T-cell (primary cell): ENCODE data around the gene CROCC2. TPM values are rescaled to one million over a fixed set of nuclear protein-coding genes. Genes with fewer than 3 reads are reported as not detected.

Source experiments
- ATAC-seq, 4 experiments: fragments of 200-7000 bp in 3 of 4; fragments of 150-1000 bp in 1 of 4; cut with Tn5 transposase; replicated peaks in 1 of 4; 1 replicate in 3 of 4; 2 replicates in 1 of 4; pipeline ENCODE4 v1.10.0; 2021; ENCODE audit warnings: moderate library complexity in 3 of 4, mild to moderate bottlenecking in 2 of 4, moderate number of reproducible peaks in 1 of 4
- CTCF ChIA-PET, 2 donors: fragments of 300-600 bp; sonication (Branson Sonifier 250); formaldehyde crosslinking; loops; one replicate each; lab custom pipeline; 2022; ENCODE audit warnings: antibody characterized with exemption in 2 of 2; lab: Charles Lee
- POLR2A ChIA-PET, 2 donors: fragments of 300-600 bp; sonication (Branson Sonifier 250); formaldehyde crosslinking; loops; one replicate each; lab custom pipeline; 2022; ENCODE audit warnings: antibody characterized with exemption in 2 of 2; lab: Charles Lee
- DNase-seq, 35 experiments: peaks; one replicate each; pipeline versions ENCODE4 v3.0.0 to v3.0.0-alpha.2; 2013 to 2023
- H3K27ac ChIP-seq: one replicate; pipeline ENCODE4 v1.5.1; 2013; ENCODE audit warnings: low read length
- H3K27me3 ChIP-seq, 2 experiments: replicated peaks in 1 of 2; 1 replicate in 1 of 2; 2 replicates in 1 of 2; pipeline versions ENCODE4 v1.6.1 to v1.7.0; 2013; ENCODE audit warnings: low read length in 1 of 2, mixed read lengths in 1 of 2; ENCODE audit not compliant: control insufficient read depth in 2 of 2, insufficient read depth in 2 of 2; ENCODE audit errors: extremely low read depth in 1 of 2
- H3K36me3 ChIP-seq, 2 donors: 1 replicate in 1 of 2; 2 replicates in 1 of 2; pipeline versions ENCODE4 v1.6.1 to v1.7.0; 2013; ENCODE audit warnings: low read length in 1 of 2; ENCODE audit not compliant: control insufficient read depth in 2 of 2, insufficient read depth in 1 of 2; ENCODE audit errors: extremely low read depth in 1 of 2
- H3K4me1 ChIP-seq, 2 experiments: 1 replicate in 1 of 2; 2 replicates in 1 of 2; pipeline versions ENCODE4 v1.6.1 to v1.7.0; 2013; ENCODE audit warnings: low read length in 2 of 2, mixed read lengths in 1 of 2; ENCODE audit not compliant: insufficient read depth in 2 of 2, control insufficient read depth in 1 of 2; ENCODE audit errors: extremely low read depth in 1 of 2
- H3K4me3 ChIP-seq, 2 donors: 1 replicate in 1 of 2; 2 replicates in 1 of 2; pipeline versions ENCODE4 v1.5.1 to v1.7.0; 2013; ENCODE audit warnings: mild to moderate bottlenecking in 2 of 2, low read length in 1 of 2, moderate library complexity in 1 of 2; ENCODE audit not compliant: control insufficient read depth in 1 of 2; ENCODE audit errors: extremely low read depth in 1 of 2
- H3K9me3 ChIP-seq: 2 replicates; pipeline ENCODE4 v1.7.0; 2013
- H3K27ac Mint-ChIP-seq, 2 donors: one replicate each; pipeline ENCODE4 v1.8.0; 2020 to 2021; ENCODE audit warnings: mild to moderate bottlenecking in 2 of 2, mixed read lengths in 2 of 2
- H3K27me3 Mint-ChIP-seq, 2 donors: one replicate each; pipeline ENCODE4 v1.8.0; 2021 to 2022; ENCODE audit warnings: mixed read lengths in 2 of 2
- H3K36me3 Mint-ChIP-seq: one replicate; pipeline ENCODE4 v1.8.0; 2021; ENCODE audit warnings: mixed read lengths
- H3K4me1 Mint-ChIP-seq, 3 donors: one replicate each; pipeline ENCODE4 v1.8.0; 2020 to 2022; ENCODE audit warnings: mixed read lengths in 3 of 3, mild to moderate bottlenecking in 1 of 3
- H3K4me3 Mint-ChIP-seq, 3 donors: one replicate each; pipeline ENCODE4 v1.8.0; 2020 to 2022; ENCODE audit warnings: mild to moderate bottlenecking in 3 of 3, mixed read lengths in 3 of 3, moderate library complexity in 3 of 3
- H3K9me3 Mint-ChIP-seq, 3 donors: one replicate each; pipeline ENCODE4 v1.8.0; 2020 to 2022; ENCODE audit warnings: mixed read lengths in 3 of 3
- WGBS: methylation state at CpG from one replicate; pipeline ENCODE4 v1.1.5; 2013; ENCODE audit warnings: missing lambda C conversion rate; ENCODE audit not compliant: insufficient coverage; 5-methylcytosine and 5-hydroxymethylcytosine counted together
- total RNA-seq, 35 experiments: library from RNA in 6 of 35; stranded (reverse) in 6 of 35; fragments of 120-200 nt in 1 of 35; gene quantifications; one replicate each; pipeline versions ENCODE4 v1.2.1 to v1.2.4 and lab custom pipeline; 2013 to 2026

CROCC2 gene
- total RNA-seq, 5 donors from 2014 or later (not counting 1 experiment from before 2014, with no cell fraction given): not detected

DNA sequence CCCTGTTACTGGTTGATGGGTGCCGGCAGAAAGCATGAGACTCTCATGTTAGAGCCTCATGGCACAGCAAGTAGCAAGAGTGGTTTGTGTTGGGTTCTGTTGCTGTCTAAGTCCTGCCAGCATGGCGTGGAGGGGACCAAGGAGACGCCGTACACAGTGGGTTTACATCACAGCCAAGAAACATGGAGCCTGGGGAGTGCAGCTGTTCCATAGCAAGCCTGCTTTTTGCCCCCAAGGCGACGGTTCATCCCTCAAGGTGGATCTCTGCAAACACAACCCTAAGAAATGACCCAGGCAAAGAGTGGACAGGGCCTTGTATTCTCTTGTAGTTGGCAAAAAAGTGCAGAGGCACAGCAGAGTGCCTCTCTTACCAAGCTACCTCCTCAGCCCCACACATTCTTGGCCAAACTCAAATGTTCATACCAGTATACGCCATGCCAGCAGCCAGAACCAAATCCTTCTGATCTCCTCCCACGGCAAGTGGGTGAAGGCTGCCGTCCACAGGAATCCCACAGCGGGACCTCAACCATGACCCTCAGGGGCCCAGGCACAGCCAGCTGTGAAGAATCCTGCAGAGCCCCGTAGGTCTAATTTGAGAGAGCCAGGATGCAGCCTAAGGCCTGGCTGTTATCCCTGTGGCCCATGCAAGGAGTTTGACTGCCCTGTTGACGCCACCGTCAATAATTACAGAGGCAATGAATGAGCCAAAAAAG, 111.2 kb downstream of the CROCC2 start:
- ChIA-PET POLR2A (interaction anchor here in 1 of 2 donors (0.6 kb wide), 1 partner anchor 827 kb away, joined by 4 read pairs; no protein-coding TSS in a partner anchor), CTCF (no interaction called here)
- H3K36me3 Mint-ChIP-seq: peaks cover 1% of the 10 kb centered on the region
- H3K36me3 ChIP-seq: no peaks in the 10 kb centered on the region
- H3K27me3 Mint-ChIP-seq: peaks cover 0 to 2% of the 10 kb centered on the region in 2 donors
- H3K27ac Mint-ChIP-seq: no peak overlapping the region
- peaks cover 0 to 12% of the 10 kb centered on the region in 2 experiments for H3K27me3 ChIP-seq
- DNase-seq (peak in 2 of 35 experiments; percentile 3), ATAC-seq (no peak)
- H3K9me3 Mint-ChIP-seq: peaks cover 5 to 8% (median 6%) of the 10 kb centered on the region in 3 donors
- 93% methylated on average over 11 of the region's 13 CpGs for WGBS
- peaks cover 4 to 7% (median 4%) of the 10 kb centered on the region in 3 donors for H3K4me1 Mint-ChIP-seq
- H3K4me1 ChIP-seq: peaks cover under 1 to 5% of the 10 kb centered on the region in 2 experiments
- H3K27ac ChIP-seq: no peak overlapping the region
- H3K4me3 Mint-ChIP-seq: no peak overlapping the region
- H3K4me3 ChIP-seq: no peak overlapping the region
- H3K9me3 ChIP-seq: no peaks in the 10 kb centered on the region

DNA sequence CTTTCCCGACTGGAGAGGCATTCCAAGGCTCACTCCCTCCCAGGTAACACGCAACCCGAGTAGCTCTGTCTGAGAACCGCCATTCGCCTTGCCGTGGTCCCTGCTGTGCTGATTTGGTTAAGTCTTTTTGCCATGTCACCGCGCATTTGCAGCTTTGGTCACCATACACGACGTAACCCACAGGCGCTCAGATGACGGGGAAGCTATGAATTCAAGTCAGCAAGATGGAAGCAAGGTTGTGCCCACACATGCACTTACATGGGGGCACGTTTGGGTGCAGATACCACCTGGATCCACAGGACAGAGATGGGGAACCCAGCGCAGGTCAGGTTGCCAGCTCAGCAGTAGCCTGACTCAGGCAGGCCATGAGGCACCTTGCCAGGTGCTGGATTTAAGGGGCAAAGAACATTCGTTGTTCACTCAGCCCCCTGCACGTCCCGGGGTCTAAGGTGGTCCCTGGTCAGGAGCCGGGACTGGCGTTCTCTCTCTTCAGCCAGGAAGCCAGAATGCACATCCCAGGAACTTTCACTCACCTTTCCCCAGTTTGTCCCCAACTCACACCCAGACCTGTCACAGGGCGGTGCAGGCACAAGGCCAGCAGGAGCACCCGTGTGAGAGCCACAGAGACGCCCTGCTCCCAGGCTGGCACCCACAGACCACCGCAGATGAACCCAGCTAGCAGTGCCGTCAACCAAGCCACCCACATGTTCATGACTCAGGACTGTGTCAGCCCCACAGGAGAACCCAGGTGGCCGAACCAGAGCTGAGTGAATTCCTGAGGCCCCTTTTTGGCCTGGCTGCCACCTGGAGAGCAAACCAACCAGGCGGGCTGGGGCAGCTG, 112.1 kb downstream of the CROCC2 start:
- peaks cover 2% of the 10 kb centered on the region for H3K36me3 Mint-ChIP-seq
- no peak overlapping the region for H3K27ac ChIP-seq
- H3K4me3 Mint-ChIP-seq: no peak overlapping the region
- peaks cover 0 to 12% of the 10 kb centered on the region in 2 experiments for H3K27me3 ChIP-seq
- H3K27me3 Mint-ChIP-seq: no peaks in the 10 kb centered on the region
- POLR2A ChIA-PET: no interaction called here
- H3K27ac Mint-ChIP-seq: no peak overlapping the region
- ATAC-seq (no peak), DNase-seq (peak in 2 of 35 experiments; percentile 4 to 11)
- CTCF ChIA-PET: no interaction called here
- 84% methylated on average over 26 of the region's 26 CpGs for WGBS
- H3K9me3 ChIP-seq: no peaks in the 10 kb centered on the region
- peaks cover 7 to 11% (median 10%) of the 10 kb centered on the region in 3 donors for H3K9me3 Mint-ChIP-seq
- no peaks in the 10 kb centered on the region for H3K36me3 ChIP-seq
- no peak overlapping the region for H3K4me3 ChIP-seq
- no peaks in the 10 kb centered on the region for H3K4me1 Mint-ChIP-seq
- peaks cover 0 to under 1% of the 10 kb centered on the region in 2 experiments for H3K4me1 ChIP-seq

DNA sequence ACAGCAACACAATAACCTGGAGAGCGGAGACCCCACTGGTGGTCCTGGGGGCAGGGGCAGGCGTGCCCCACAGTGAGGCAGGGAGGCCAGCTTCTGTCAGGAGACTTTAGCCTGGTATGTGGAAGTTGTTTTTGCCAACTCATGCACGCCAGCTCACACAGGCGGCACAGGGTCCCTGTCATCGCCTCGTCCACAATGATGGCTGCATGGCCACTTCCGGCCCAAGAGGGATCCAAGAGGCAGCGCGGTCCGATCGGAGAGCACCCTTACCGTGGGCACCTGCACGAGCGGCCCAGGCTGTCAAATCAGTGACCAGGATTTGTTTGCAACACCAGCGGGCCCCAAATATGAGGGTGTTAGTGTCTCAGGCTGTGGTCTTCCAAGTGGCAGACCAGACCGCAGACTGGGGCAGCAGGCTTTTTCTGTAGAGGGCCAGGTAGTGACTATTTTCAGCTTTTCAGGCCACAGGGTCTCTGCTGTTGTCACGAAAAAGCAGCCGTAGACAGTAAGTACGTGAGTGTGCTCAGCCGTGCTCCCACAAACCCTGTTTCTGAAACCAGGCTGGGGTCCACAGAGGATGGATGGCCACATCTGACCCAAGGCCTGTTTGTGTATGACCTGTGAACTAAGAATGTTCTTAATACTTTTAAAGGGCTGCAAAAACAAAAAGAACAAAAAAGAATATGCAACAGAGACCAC, 113.5 kb downstream of the CROCC2 start:
- H3K27ac ChIP-seq: no peak overlapping the region
- Mint-ChIP-seq H3K36me3 (peaks cover 2% of the 10 kb centered on the region), H3K9me3 (peaks cover 7 to 15% (median 8%) of the 10 kb centered on the region in 3 donors), H3K27ac (no peak overlapping the region), H3K4me3 (no peak overlapping the region), H3K4me1 (no peaks in the 10 kb centered on the region), H3K27me3 (no peaks in the 10 kb centered on the region)
- no peaks in the 10 kb centered on the region for H3K4me1 ChIP-seq
- CTCF ChIA-PET: no interaction called here
- POLR2A ChIA-PET: no interaction called here
- no peaks in the 10 kb centered on the region for H3K36me3 ChIP-seq
- no peak overlapping the region for H3K4me3 ChIP-seq
- DNase-seq (no peak), ATAC-seq (no peak)
- H3K9me3 ChIP-seq: no peaks in the 10 kb centered on the region
- WGBS: 88% methylated on average over 16 of the region's 20 CpGs
- peaks cover 0 to 12% of the 10 kb centered on the region in 2 experiments for H3K27me3 ChIP-seq

DNA sequence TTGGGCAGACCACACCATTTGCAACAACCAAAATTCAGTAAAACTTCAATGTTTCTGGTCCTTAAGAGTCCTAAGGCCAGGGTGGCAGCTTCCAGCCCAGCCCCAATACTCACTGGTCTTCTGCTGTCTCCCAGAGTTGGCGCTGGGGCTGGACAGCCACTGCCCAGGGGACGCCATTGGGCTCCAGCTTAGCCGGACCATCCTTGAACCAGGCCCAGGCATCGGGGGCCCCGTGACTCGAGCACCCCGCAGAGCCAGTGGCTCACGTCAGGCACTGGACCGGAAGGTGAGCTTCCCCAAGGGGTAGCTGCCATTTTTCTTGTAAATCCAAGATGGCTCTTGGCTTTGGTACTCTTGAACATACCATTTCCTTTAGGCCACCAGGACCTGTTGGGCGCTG, 114.1 kb downstream of the CROCC2 start:
- no peaks in the 10 kb centered on the region for H3K4me1 Mint-ChIP-seq
- 91% methylated on average over 10 of the region's 10 CpGs for WGBS
- Histone ChIP-seq H3K36me3 (no peaks in the 10 kb centered on the region), H3K4me3 (no peak overlapping the region), H3K9me3 (no peaks in the 10 kb centered on the region), H3K27me3 (peaks cover 0 to 12% of the 10 kb centered on the region in 2 experiments), H3K27ac (no peak overlapping the region), H3K4me1 (no peaks in the 10 kb centered on the region)
- no peaks in the 10 kb centered on the region for H3K27me3 Mint-ChIP-seq
- peaks cover 2% of the 10 kb centered on the region for H3K36me3 Mint-ChIP-seq
- H3K9me3 Mint-ChIP-seq: peaks cover 7 to 18% (median 12%) of the 10 kb centered on the region in 3 donors
- no peak overlapping the region for H3K4me3 Mint-ChIP-seq
- ATAC-seq (no peak), DNase-seq (no peak)
- no peak overlapping the region for H3K27ac Mint-ChIP-seq
- ChIA-PET POLR2A (no interaction called here), CTCF (no interaction called here)

DNA sequence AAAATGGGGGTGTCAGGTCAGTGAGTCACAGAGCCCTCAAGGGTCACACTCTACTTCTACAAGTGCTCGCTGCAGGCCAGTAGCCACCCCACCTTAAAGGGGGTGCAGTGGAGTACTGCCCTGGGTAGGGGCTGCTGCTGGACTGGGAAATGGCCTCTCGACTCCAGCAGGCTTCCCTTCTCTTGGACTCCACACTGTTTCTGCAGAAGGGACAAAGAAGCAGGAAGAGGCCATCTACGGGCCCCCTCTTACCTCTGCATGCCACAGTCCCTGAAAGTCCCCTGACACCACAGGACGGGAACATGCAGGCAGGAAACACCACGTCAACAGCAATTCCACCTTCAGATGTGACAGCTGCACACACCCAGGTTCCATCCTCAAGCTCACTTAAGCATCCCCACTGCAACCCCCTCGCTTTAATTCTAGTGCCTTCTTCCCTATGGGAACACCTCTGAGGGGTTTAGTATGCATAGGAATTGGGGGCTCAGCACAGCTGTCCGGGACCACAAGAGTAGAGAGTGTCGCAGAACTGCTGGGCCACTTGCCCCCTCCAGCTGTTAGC, 114.6 kb downstream of the CROCC2 start:
- 97% methylated on average over 3 of the region's 8 CpGs for WGBS

DNA sequence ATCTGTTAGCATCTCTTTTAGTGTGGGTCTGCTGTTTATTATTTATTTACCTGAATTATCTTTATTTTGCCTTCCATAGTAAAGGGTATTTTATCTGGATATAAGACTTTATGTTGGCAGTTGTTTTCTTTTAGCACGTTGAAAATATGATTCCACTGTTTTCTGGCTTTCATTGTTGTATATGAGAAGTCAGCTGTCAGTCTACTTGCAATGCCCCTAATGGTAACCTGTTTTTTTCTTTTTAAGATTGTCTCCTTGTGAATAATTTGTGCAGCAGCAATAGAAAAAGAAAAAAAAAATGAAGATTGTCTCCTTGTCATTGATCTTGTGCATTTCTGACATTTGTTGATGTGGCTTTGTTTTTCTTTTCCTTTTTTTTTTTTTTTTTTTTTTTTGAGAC, 119.5 kb downstream of the CROCC2 start:
- Histone ChIP-seq H3K27ac (no peak overlapping the region), H3K4me1 (peaks cover 0 to 2% of the 10 kb centered on the region in 2 experiments), H3K27me3 (peaks cover 0 to 12% of the 10 kb centered on the region in 2 experiments), H3K36me3 (no peaks in the 10 kb centered on the region), H3K9me3 (peaks cover 3% of the 10 kb centered on the region), H3K4me3 (no peak overlapping the region)
- Mint-ChIP-seq H3K27me3 (peaks cover 0 to 2% of the 10 kb centered on the region in 2 donors), H3K27ac (no peak overlapping the region), H3K9me3 (peaks cover 11 to 42% (median 24%) of the 10 kb centered on the region in 3 donors), H3K36me3 (peaks cover 9% of the 10 kb centered on the region), H3K4me1 (no peaks in the 10 kb centered on the region), H3K4me3 (no peak overlapping the region)
- ChIA-PET CTCF (no interaction called here), POLR2A (no interaction called here)
- ATAC-seq (no peak), DNase-seq (no peak)
- WGBS: 88% methylated on average over 1 of the region's 1 CpG

More for the DNA sequence above, 114.6 kb downstream of the CROCC2 start:
- POLR2A ChIA-PET: no interaction called here
- no peaks in the 10 kb centered on the region for H3K4me1 Mint-ChIP-seq
- H3K9me3 Mint-ChIP-seq: peaks cover 7 to 23% (median 16%) of the 10 kb centered on the region in 3 donors
- H3K4me3 ChIP-seq: no peak overlapping the region
- H3K27ac Mint-ChIP-seq: no peak overlapping the region
- H3K27me3 ChIP-seq: peaks cover 0 to 12% of the 10 kb centered on the region in 2 experiments
- no peak overlapping the region for H3K27ac ChIP-seq
- H3K9me3 ChIP-seq: peaks cover 2% of the 10 kb centered on the region
- DNase-seq: no peak
- ATAC-seq: no peak
- peaks cover 2% of the 10 kb centered on the region for H3K36me3 Mint-ChIP-seq
- CTCF ChIA-PET: no interaction called here
- H3K36me3 ChIP-seq: no peaks in the 10 kb centered on the region
- no peaks in the 10 kb centered on the region for H3K4me1 ChIP-seq
- H3K4me3 Mint-ChIP-seq: no peak overlapping the region
- peaks cover 0 to 2% of the 10 kb centered on the region in 2 donors for H3K27me3 Mint-ChIP-seq
